Measurements from ENCODE around the gene KIF2C. TPM values are rescaled to one million over a fixed set of nuclear protein-coding genes. Genes with fewer than 3 reads are reported as not detected.
"Not testable (repeated sequence)": the region's sequence is repeated elsewhere in the genome, so short reads cannot be mapped to it uniquely, and the experiment has no call there.

The KIF2C gene
- total RNA-seq, 1 donor from 2014 or later = 0.93 TPM

DNA sequence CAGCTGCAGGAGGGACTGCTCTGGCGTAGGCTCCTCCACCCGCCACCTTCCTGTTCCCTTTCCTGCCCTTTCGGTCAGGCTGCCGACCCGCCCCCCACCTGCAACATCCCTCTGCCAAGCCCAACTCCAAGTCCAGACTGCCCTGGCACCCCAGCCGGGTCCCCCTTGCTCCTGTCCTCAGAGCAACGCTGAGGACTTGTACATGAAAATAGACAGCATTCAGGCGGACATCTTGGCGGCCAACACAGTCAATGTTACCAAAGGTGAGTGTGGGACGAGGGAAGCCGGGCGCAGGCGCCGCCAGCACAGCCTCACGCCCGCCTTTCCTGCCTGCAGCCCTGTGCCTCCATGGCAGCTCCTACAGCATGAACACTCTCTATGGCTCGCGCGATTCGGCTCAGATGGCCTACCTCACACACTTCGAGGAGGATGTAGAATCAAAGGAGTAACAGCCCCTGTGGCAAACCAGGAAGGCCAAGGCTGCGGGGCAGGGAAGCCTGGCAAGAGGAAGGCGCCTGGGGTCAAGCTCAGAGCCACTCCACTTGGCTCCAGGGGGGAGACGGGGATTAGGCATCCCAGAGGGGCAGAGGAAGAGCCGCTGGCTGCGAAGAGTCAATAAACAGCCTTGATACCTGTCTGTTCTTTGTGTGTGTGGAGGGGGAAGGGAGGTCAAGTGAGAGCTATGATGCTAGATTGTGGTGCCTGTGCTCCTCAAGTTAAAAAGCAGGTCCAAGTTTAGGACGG lies 14.5 kb upstream of the KIF2C start:
- Histone ChIP-seq H3K27ac (no peak overlapping the region), H3K4me1 (peaks cover 12% of the 10 kb centered on the region), H3K4me3 (no peak overlapping the region), H3K36me3 (no peaks in the 10 kb centered on the region), H3K9me3 (no peaks in the 10 kb centered on the region), H3K27me3 (no peaks in the 10 kb centered on the region)
- DNase-seq (no peak), ATAC-seq (no peak)
- intact Hi-C loops (cut with DNase I) = no loop called here
- TF ChIP-seq CTCF (IDR thresholded peaks at IDR 0.05) = no peak

GRCh38 chr1:44730741-44731512 lies 8.7 kb upstream of the KIF2C start, which contains the start of gene RNU5D-1:
Gene RNU5D-1 (minus strand): TSS chr1:44731170.
- Histone ChIP-seq H3K9me3 (no peaks in the 10 kb centered on the region), H3K27me3 (no peaks in the 10 kb centered on the region), H3K27ac (peak within 1 kb of the TSS; percentile 96), H3K4me1 (peaks cover 14% of the 10 kb centered on the region), H3K36me3 (no peaks in the 10 kb centered on the region), H3K4me3 (peak within 1 kb of the TSS; percentile 34)
- DNase-seq (peak; percentile 93), ATAC-seq (peak; percentile 96)
- peak; percentile 87 for TF ChIP-seq CTCF (IDR thresholded peaks at IDR 0.05)
- intact Hi-C loops (cut with DNase I) = no loop called here

DNA sequence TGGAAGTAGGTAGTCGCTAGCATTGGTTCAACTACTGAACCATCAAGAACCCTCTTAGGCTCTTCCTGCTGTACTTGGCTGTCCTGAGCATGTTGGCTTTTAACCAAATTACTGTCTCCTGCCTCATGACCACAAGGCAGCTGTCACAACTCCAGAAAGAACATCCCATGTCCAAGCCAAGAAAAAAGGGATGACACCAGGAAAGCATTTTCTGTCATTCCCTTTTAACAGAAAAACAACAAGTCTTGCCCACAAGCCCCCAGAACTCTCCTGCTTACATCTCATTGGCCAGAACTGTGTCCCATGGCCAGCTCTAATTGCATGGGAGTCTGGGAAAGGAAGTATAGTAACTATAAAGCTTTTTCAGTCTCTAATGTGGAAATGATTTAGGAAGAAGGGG lies 6.3 kb upstream of the KIF2C start:
- TF ChIP-seq CTCF (IDR thresholded peaks at IDR 0.05) = no peak
- intact Hi-C loops (cut with DNase I) = no loop called here
- DNase-seq (no peak), ATAC-seq (no peak)
- Histone ChIP-seq H3K27ac (peak overlapping the region; percentile 30), H3K4me3 (no peak overlapping the region), H3K4me1 (peaks cover 14% of the 10 kb centered on the region), H3K27me3 (no peaks in the 10 kb centered on the region), H3K9me3 (no peaks in the 10 kb centered on the region), H3K36me3 (no peaks in the 10 kb centered on the region)

DNA sequence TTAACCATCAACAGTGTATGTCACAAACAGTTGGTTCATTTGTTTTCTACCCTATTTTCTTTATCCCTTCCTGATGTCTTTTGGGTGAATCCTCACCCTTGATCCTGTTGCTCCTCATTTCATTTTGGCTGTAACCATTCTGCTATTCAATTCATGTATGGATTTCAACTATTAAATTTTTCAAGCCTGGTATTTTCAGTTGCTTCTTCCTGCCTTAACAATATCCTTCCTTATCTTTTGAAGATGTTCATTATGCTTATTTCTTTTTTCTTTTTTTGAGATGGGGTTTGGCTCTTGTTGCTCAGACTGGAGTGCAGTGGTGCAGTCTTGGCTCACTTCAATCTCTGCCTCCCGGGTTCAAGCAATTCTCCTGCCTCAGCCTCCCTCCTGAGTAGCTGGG lies 5.9 kb upstream of the KIF2C start:
- H3K27ac ChIP-seq = peak overlapping the region; percentile 30
- no peak for ATAC-seq
- intact Hi-C loops (cut with DNase I) = no loop called here

DNA sequence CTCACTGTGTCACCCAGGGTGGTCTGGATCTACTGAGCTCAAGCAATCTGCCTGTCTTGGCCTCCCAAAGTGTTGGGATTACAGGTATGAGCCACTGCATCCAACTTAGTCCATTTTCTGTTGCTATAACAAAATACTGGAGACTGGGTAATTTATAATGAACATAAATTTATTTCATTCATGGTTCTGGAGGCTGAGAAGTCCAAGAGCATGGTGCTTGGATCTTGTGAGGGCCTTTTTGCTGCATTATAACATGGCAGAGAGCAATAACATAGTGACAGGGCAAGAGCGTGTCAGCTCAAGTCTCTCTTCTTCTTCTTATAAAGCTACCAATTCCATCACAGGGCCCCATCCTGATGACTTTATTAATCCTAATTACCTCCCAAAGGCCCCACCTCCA lies 3.6 kb upstream of the KIF2C start:
- Histone ChIP-seq H3K9me3 (no peaks in the 10 kb centered on the region), H3K4me1 (no peaks in the 10 kb centered on the region), H3K27me3 (no peaks in the 10 kb centered on the region), H3K4me3 (no peak overlapping the region), H3K27ac (no peak overlapping the region), H3K36me3 (no peaks in the 10 kb centered on the region)
- intact Hi-C loops (cut with DNase I) = no loop called here
- TF ChIP-seq CTCF (IDR thresholded peaks at IDR 0.05) = no peak
- DNase-seq (no peak), ATAC-seq (no peak)

More for the DNA sequence above, 5.9 kb upstream of the KIF2C start:
- no peak for DNase-seq
- no peaks in the 10 kb centered on the region for H3K27me3 ChIP-seq
- no peak for TF ChIP-seq CTCF (IDR thresholded peaks at IDR 0.05)
- no peaks in the 10 kb centered on the region for H3K9me3 ChIP-seq
- H3K4me3 ChIP-seq = no peak overlapping the region
- no peaks in the 10 kb centered on the region for H3K36me3 ChIP-seq
- H3K4me1 ChIP-seq = peaks cover 14% of the 10 kb centered on the region

DNA sequence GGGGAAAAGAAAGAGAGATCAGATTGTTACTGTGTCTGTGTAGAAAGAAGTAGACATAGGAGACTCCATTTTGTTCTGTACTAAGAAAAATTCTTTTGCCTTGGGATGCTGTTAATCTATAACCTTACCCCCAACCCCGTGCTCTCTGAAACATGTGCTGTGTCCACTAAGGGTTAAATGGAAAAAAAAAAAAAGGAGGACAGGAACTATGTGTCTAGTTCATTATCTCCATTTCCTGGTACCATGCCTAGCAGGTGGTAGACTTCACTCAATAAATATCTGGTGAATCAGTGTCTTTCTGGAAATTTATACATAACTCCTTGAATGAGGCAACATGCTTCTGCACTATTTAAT lies 707 bp upstream of the KIF2C start:
- H3K4me1 ChIP-seq; DNase-seq; H3K36me3 ChIP-seq; ATAC-seq; H3K9me3 ChIP-seq; H3K27me3 ChIP-seq; intact Hi-C loops (cut with DNase I): not testable (repeated sequence)
- H3K4me3 ChIP-seq = peak overlapping the region; percentile 64
- H3K27ac ChIP-seq = peak overlapping the region; percentile 89
